HEK293 (cell line): ENCODE data around the gene DNMT3B.

Experiments used
- CTCF ChIA-PET: fragments of 350-600 bp; formaldehyde crosslinking; extraction: SDS; loops from one replicate; lab custom pipeline; 2021; ENCODE audit warnings: antibody characterized with exemption; lab: Yijun Ruan, JAX
- POLR2A ChIA-PET: fragments of 300-600 bp; formaldehyde crosslinking; extraction: SDS; loops from one replicate; lab custom pipeline; 2020; ENCODE audit warnings: antibody characterized with exemption, inconsistent platforms; lab: Yijun Ruan, JAX
- H3K27ac ChIP-seq: fragments of 200-500 bp; sonication (Bioruptor generic); 2 replicates; pipeline ENCODE4 v1.5.1; 2014; ENCODE audit warnings: low read depth, low read length, control low read depth, inconsistent platforms; ENCODE audit errors: extremely low read depth
- H3K36me3 ChIP-seq, 2 experiments: fragments of 200-500 bp in 1 of 2; sonication (Bioruptor generic) in 1 of 2; 1 replicate in 1 of 2; 2 replicates in 1 of 2; pipeline ENCODE4 v1.5.1; 2014 to 2017; ENCODE audit warnings: inconsistent platforms in 2 of 2, low read length in 2 of 2; ENCODE audit not compliant: control insufficient read depth in 2 of 2, insufficient read depth in 1 of 2
- H3K4me1 ChIP-seq: fragments of 200-500 bp; sonication (Bioruptor generic); 2 replicates; pipeline ENCODE4 v1.5.1; 2014; ENCODE audit warnings: mild to moderate bottlenecking, low read length, inconsistent platforms; ENCODE audit not compliant: control insufficient read depth, insufficient read depth
- H3K4me3 ChIP-seq: 2 replicates; pipeline ENCODE4 v1.5.1; 2011; ENCODE audit warnings: low read depth, mild to moderate bottlenecking, control low read depth, low read length, moderate library complexity
- H3K9me3 ChIP-seq: fragments of 200-500 bp; sonication (Bioruptor generic); 2 replicates; pipeline ENCODE4 v1.5.1; 2014; ENCODE audit warnings: low read depth, low read length, inconsistent platforms; ENCODE audit not compliant: control insufficient read depth, insufficient read depth
- IKZF3 ChIP-seq: fragments of 450-650 bp; IDR thresholded peaks from 2 replicates; pipeline ENCODE4 v1.5.0; 2018; ENCODE audit warnings: missing biosample characterization, mild to moderate bottlenecking, missing genetic modification characterization, moderate library complexity
- OSR2 ChIP-seq: fragments of 450-650 bp; formaldehyde crosslinking; IDR thresholded peaks from 2 replicates; pipeline ENCODE4 v1.5.1; 2016; ENCODE audit warnings: missing biosample characterization, missing genetic modification characterization
- SCRT1 ChIP-seq: fragments of 450-650 bp; formaldehyde crosslinking; IDR thresholded peaks from 2 replicates; pipeline ENCODE4 v1.5.1; 2016; ENCODE audit warnings: missing biosample characterization, missing genetic modification characterization, borderline replicate concordance
- SCRT2 ChIP-seq: fragments of 450-650 bp; formaldehyde crosslinking; IDR thresholded peaks from 2 replicates; pipeline ENCODE4 v1.5.1; 2016; ENCODE audit warnings: missing biosample characterization, missing genetic modification characterization
- ZNF140 ChIP-seq: fragments of 450-650 bp; formaldehyde crosslinking; IDR thresholded peaks from 2 replicates; pipeline ENCODE4 v1.5.1; 2016; ENCODE audit warnings: missing biosample characterization, missing genetic modification characterization
- ZNF211 ChIP-seq: fragments of 450-650 bp; formaldehyde crosslinking; IDR thresholded peaks from 2 replicates; pipeline ENCODE4 v1.5.1; 2016; ENCODE audit warnings: low read depth, missing biosample characterization, missing genetic modification characterization
- ZNF362 ChIP-seq: fragments of 450-650 bp; formaldehyde crosslinking; IDR thresholded peaks from 2 replicates; pipeline ENCODE4 v1.5.1; 2016; ENCODE audit warnings: missing biosample characterization, missing genetic modification characterization
- ZNF585B ChIP-seq: fragments of 450-650 bp; formaldehyde crosslinking; IDR thresholded peaks from 2 replicates; pipeline ENCODE4 v1.5.1; 2016; ENCODE audit warnings: missing biosample characterization, missing genetic modification characterization
- ZNF621 ChIP-seq: fragments of 450-650 bp; formaldehyde crosslinking; IDR thresholded peaks from 2 replicates; pipeline ENCODE4 v1.5.1; 2017; ENCODE audit warnings: missing biosample characterization, missing genetic modification characterization
- ZSCAN30 ChIP-seq: fragments of 450-650 bp; IDR thresholded peaks from 2 replicates; pipeline ENCODE4 v1.5.1; 2018; ENCODE audit warnings: missing biosample characterization, mild to moderate bottlenecking, missing genetic modification characterization, moderate library complexity
- ZXDB ChIP-seq: fragments of 450-650 bp; formaldehyde crosslinking; IDR thresholded peaks from 2 replicates; pipeline ENCODE4 v1.5.1; 2016; ENCODE audit warnings: missing biosample characterization, missing genetic modification characterization
- TF ChIP-seq, protein P1 (sequence below): fragments of 450-650 bp; formaldehyde crosslinking; IDR thresholded peaks from 2 replicates; pipeline ENCODE4 v1.5.1; 2017; ENCODE audit warnings: missing biosample characterization, mild to moderate bottlenecking, missing genetic modification characterization, moderate library complexity

The DNMT3B gene

DNA sequence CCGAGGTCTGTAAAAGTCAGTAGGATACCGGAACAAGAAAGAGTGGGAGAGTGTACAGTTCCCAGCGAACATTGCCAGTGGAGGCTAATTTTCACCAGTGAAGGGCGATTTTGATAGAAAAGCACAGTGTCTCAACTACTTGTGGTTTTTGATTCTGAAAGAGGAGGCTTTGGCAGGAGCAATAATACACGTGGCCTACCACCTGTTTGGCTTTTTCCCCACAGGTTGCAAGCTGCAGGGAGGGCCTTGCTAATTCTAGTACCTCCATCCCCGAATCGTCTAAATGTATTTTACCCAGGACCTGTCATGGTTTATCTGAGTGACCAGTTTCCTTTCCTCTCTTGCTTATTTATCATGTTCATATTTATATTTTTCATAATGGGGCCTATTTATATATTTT lies 93.2 kb downstream of the DNMT3B start:
- H3K4me1 ChIP-seq = no peaks in the 10 kb centered on the region
- ChIA-PET POLR2A (no interaction called here), CTCF (no interaction called here)
- TF ChIP-seq SCRT2 (tag by site-specific recombination) (peak; percentile 64), SCRT1 (tag by site-specific recombination) (peak; percentile 39; the same call in 1 of the 2 replicates)
- TF ChIP-seq, protein P1, sequence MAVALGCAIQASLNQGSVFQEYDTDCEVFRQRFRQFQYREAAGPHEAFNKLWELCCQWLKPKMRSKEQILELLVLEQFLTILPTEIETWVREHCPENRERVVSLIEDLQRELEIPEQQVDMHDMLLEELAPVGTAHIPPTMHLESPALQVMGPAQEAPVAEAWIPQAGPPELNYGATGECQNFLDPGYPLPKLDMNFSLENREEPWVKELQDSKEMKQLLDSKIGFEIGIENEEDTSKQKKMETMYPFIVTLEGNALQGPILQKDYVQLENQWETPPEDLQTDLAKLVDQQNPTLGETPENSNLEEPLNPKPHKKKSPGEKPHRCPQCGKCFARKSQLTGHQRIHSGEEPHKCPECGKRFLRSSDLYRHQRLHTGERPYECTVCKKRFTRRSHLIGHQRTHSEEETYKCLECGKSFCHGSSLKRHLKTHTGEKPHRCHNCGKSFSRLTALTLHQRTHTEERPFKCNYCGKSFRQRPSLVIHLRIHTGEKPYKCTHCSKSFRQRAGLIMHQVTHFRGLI (tag by site-specific recombination) = no peak
- H3K4me3 ChIP-seq = no peak overlapping the region
- no peaks in the 10 kb centered on the region for H3K9me3 ChIP-seq
- no peak overlapping the region for H3K27ac ChIP-seq
- H3K36me3 ChIP-seq = peaks cover 3 to 45% of the 10 kb centered on the region in 2 experiments; a peak in 2 of 3 replicates

GRCh38 chr20:32858189-32858588 lies 96.0 kb downstream of the DNMT3B start:
- H3K36me3 ChIP-seq = peaks cover 3 to 24% of the 10 kb centered on the region in 2 experiments; a peak in 2 of 3 replicates
- TF ChIP-seq ZXDB (tag by site-specific recombination) (no peak), ZNF362 (tag by site-specific recombination) (no peak), ZNF621 (no peak), OSR2 (tag by site-specific recombination) (no peak), IKZF3 (tag by site-specific recombination) (no peak), ZNF211 (tag by site-specific recombination) (no peak), ZNF140 (tag by site-specific recombination) (no peak), ZSCAN30 (tag by site-specific recombination) (no peak), ZNF585B (tag by site-specific recombination) (no peak)
- TF ChIP-seq, all 188 proteins: peak for 0
- Histone ChIP-seq H3K4me1 (no peaks in the 10 kb centered on the region), H3K27ac (no peak overlapping the region), H3K9me3 (no peaks in the 10 kb centered on the region), H3K4me3 (no peak overlapping the region)
- ChIA-PET POLR2A (no interaction called here), CTCF (interaction anchor here (0.7 kb wide), 1 partner anchor 16 kb away, joined by 3 read pairs; no protein-coding TSS in a partner anchor)
